SU-DHL-6 (cell line): Measurements from ENCODE around the gene SLC17A7.

ENCODE experiments used
- H2AFZ ChIP-seq: fragments of 200-600 bp; sonication (generic); 2 replicates; pipeline ENCODE4 v1.6.1; 2014; ENCODE audit warnings: low read depth, mild to moderate bottlenecking, moderate library complexity, mixed read lengths, antibody characterized with exemption, low read length; ENCODE audit not compliant: severe bottlenecking
- H3F3A ChIP-seq: fragments of 200-600 bp; shearing (Covaris generic); 2 replicates; pipeline ENCODE4 v1.6.0; 2016; ENCODE audit warnings: antibody characterized with exemption, mild to moderate bottlenecking; ENCODE audit not compliant: insufficient read depth
- H3K27ac ChIP-seq: fragments of 200-600 bp; sonication (generic); 2 replicates; pipeline ENCODE4 v1.5.1; 2016; ENCODE audit warnings: low read depth, mild to moderate bottlenecking, low read length, moderate library complexity, mixed read lengths
- H3K27me3 ChIP-seq: fragments of 200-600 bp; sonication (generic), shearing (Covaris generic); 2 replicates; pipeline ENCODE4 v1.6.0; 2014; ENCODE audit warnings: mild to moderate bottlenecking, low read length
- H3K36me3 ChIP-seq: fragments of 200-600 bp; sonication (generic); 2 replicates; pipeline ENCODE4 v1.6.1; 2014; ENCODE audit warnings: mild to moderate bottlenecking, low read length, mixed read lengths
- H3K4me2 ChIP-seq: fragments of 300-600, 200-600 bp; shearing (Covaris generic), sonication (generic); 2 replicates; pipeline ENCODE4 v1.6.0; 2014; ENCODE audit warnings: low read length, low read depth, mild to moderate bottlenecking; ENCODE audit not compliant: poor library complexity, severe bottlenecking
- H3K4me3 ChIP-seq: fragments of 200-600 bp; sonication (generic); 2 replicates; pipeline ENCODE4 v1.5.1; 2014; ENCODE audit warnings: antibody characterized with exemption, low read length, mild to moderate bottlenecking, mixed read lengths; ENCODE audit not compliant: insufficient read depth, poor library complexity, severe bottlenecking
- H3K79me2 ChIP-seq: fragments of 200-600 bp; sonication (generic); 2 replicates; pipeline ENCODE4 v1.6.1; 2014; ENCODE audit warnings: mild to moderate bottlenecking, low read length, moderate library complexity; ENCODE audit not compliant: insufficient read depth
- H3K9ac ChIP-seq: fragments of 200-600 bp; sonication (generic); 2 replicates; pipeline ENCODE4 v1.7.0; 2014; ENCODE audit warnings: mild to moderate bottlenecking, low read length
- H3K9me2 ChIP-seq: fragments of 200-600 bp; sonication (generic); replicated peaks from 2 replicates; pipeline ENCODE4 v1.6.1; 2014; ENCODE audit warnings: low read length; ENCODE audit not compliant: insufficient read depth
- H3K9me3 ChIP-seq: fragments of 200-600 bp; sonication (generic); 2 replicates; pipeline ENCODE4 v1.6.1; 2014; ENCODE audit warnings: low read length, mixed read lengths; ENCODE audit not compliant: insufficient read depth
- H4K20me1 ChIP-seq: fragments of 200-600 bp; sonication (generic); 2 replicates; pipeline ENCODE4 v1.6.1; 2014; ENCODE audit warnings: low read depth, mild to moderate bottlenecking, antibody characterized with exemption, low read length, moderate library complexity, mixed read lengths
- CTCF ChIP-seq: fragments of 200-600 bp; sonication (generic); IDR thresholded peaks from one replicate; pipeline ENCODE4 v1.5.1; 2017; ENCODE audit warnings: antibody characterized with exemption, mild to moderate bottlenecking, low read length, moderate library complexity; ENCODE audit not compliant: insufficient read depth, poor library complexity, severe bottlenecking
- EZH2phosphoT487 ChIP-seq: fragments of 200-600 bp; sonication (generic), shearing (Covaris generic); conservative IDR thresholded peaks from 2 replicates; pipeline ENCODE4 v1.6.1; 2018; ENCODE audit warnings: mild to moderate bottlenecking, antibody characterized with exemption, low read length, moderate library complexity, mixed read lengths

Gene SLC17A7

GRCh38 chr19:49421878-49422202 lies 19.5 kb downstream of the SLC17A7 start:
- Histone ChIP-seq H3K27ac (no peak overlapping the region), H3K36me3 (no peaks in the 10 kb centered on the region), H3K4me2 (no peak overlapping the region), H3F3A (no peaks in the 10 kb centered on the region), H3K9me2 (no peaks in the 10 kb centered on the region), H3K27me3 (no peaks in the 10 kb centered on the region), H3K79me2 (no peaks in the 10 kb centered on the region), H3K9me3 (no peaks in the 10 kb centered on the region), H3K4me3 (no peak overlapping the region), H3K9ac (no peak overlapping the region), H2AFZ (no peak overlapping the region), H4K20me1 (no peaks in the 10 kb centered on the region)
- no peak for TF ChIP-seq EZH2phosphoT487
- no peak for TF ChIP-seq CTCF

- Histone ChIP-seq H3K4me2 (no peak overlapping the region), H3K27ac (no peak overlapping the region)
- TF ChIP-seq EZH2phosphoT487 (no peak), CTCF (no peak)
These were observed 20.1 kb downstream of the SLC17A7 start for GRCh38 chr19:49421039-49421877.

GRCh38 chr19:49420227-49420626 lies 21.1 kb downstream of the SLC17A7 start:
- TF ChIP-seq EZH2phosphoT487 (no peak), CTCF (no peak)
- no peak overlapping the region for H3K9ac ChIP-seq
- no peak overlapping the region for H3K4me3 ChIP-seq
- no peak overlapping the region for H3K27ac ChIP-seq
- no peaks in the 10 kb centered on the region for H4K20me1 ChIP-seq
- H3K36me3 ChIP-seq, result no peaks in the 10 kb centered on the region
- no peaks in the 10 kb centered on the region for H3F3A ChIP-seq
- no peaks in the 10 kb centered on the region for H3K9me3 ChIP-seq
- H3K79me2 ChIP-seq, result no peaks in the 10 kb centered on the region
- H3K9me2 ChIP-seq, result no peaks in the 10 kb centered on the region
- no peak overlapping the region for H2AFZ ChIP-seq
- no peaks in the 10 kb centered on the region for H3K27me3 ChIP-seq
- no peak overlapping the region for H3K4me2 ChIP-seq

More at GRCh38 chr19:49421039-49421877, 20.1 kb downstream of the SLC17A7 start:
- Histone ChIP-seq H3K9me3 (no peaks in the 10 kb centered on the region), H3K4me3 (no peak overlapping the region), H3K27me3 (no peaks in the 10 kb centered on the region), H3K9me2 (no peaks in the 10 kb centered on the region), H3F3A (no peaks in the 10 kb centered on the region), H3K9ac (no peak overlapping the region), H2AFZ (no peak overlapping the region), H4K20me1 (no peaks in the 10 kb centered on the region), H3K79me2 (no peaks in the 10 kb centered on the region), H3K36me3 (no peaks in the 10 kb centered on the region)
